ENCODE measurements around the gene ZMYND8.
"Not testable (repeated sequence)": the region's sequence is repeated elsewhere in the genome, so short reads cannot be mapped to it uniquely, and the experiment has no call there.

Gene ZMYND8

DNA sequence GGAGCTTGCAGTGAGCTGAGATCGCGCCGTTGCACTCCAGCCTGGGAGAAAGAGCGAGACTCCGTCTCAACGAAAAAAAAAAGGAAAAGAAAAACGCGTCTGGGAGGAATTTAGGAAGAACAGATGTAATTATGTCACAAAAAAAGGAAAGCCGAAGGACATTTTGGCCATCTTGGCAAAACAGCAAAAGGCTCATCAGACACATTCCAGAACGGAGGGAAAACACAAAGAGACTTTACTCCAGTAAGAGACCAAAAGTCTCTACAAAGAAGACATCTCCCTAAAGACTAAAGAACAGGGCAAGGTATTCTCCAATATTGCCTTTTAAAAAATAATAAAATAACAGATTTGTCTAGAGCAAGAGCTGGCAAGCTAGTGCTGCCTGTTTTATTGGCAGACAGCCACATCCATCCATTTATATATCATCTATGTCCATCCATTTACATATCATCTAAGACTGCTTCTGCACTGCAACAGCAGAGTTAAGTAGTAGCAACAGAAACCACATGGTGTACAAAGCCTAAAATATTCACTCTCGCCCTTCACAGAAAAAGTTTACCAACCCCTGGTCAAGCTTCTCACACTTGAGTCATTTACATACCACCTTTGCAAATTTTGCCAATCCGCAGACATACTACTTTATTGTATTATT, 133.9 kb downstream of the ZMYND8 start:
- DNase-seq: no peak

DNA sequence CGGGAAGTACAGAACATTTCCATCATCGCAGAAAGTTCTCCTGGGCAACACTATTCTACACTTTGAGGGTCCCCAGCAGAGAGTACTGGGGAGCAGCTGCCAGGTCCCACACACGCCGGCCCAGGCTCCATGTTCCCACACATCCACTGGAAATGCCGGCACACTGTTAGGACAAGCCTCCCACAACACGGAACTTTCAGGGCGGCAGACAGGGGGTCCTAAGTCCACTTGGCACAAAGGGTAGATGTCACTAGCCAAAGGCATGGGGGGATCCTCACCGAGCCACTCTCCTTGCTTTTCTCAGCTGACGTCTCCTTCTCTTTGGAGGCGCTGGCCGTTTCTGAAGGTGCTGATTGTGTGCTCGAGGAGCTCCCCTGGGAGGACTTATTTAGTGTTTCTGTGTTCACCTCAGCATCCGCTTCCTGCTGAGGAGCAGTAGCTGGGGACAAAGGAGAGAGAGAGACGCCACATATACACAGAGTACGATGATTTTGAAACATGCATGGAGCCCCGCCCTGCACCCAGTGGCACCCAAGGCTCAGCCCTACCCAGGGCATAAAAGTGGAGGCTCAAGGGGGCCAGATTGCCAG, 135.4 kb downstream of the ZMYND8 start:
- DNase-seq: no peak

DNA sequence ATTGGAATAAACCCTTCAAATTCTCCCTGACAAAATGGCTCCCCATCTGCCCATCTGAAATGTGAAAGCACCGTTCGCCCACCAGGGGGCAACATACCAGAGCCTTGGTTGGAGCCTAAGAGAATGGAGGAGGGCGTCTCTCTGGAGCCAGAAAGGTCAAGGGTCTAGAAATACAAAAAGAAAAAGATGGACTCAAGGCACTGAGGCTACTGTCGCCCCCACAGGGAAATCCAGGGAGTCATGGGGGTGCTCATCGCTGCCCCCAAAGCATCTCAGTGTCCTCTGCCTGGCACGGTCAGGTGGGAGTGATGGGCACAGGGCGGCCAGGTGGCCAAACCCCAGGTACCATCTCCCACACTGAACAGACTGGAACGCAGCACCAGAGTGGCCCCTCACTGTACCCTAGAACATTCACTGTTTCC, 136.3 kb downstream of the ZMYND8 start:
- peak; percentile 77 for DNase-seq

GRCh38 chr20:47217482-47218446, 138.7 kb downstream of the ZMYND8 start:
- no peak for DNase-seq

DNA sequence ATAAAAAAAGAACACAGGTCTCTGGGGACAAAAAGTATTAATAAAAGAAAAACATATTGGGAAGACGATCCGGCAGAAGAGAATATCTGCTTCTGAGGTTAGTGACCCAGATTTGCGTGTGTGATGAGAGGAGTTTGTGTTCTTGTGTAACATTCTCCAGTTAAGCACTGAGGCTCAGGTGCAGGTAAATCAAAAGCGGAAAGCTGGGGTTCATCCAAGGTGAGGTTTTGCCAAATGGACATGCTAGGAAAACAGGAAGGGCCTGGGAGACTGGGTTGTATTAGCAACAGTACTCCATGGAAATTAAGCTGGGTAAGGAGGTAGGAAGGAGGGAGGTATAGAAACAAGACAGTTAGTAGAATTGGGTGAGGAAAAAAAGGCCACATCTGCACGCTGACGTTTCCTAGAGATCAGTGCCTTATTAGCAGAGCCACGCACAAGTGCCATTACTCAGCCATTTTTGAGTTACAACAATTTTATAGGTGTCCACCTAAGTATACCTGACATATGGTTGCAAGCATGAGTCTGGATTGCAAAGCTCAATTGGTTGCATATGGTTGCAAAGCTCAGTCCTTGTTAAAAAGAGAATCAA, 139.6 kb downstream of the ZMYND8 start:
- no peak for DNase-seq

GRCh38 chr20:47215653-47216397, 140.7 kb downstream of the ZMYND8 start:
- DNase-seq: no peak

DNA sequence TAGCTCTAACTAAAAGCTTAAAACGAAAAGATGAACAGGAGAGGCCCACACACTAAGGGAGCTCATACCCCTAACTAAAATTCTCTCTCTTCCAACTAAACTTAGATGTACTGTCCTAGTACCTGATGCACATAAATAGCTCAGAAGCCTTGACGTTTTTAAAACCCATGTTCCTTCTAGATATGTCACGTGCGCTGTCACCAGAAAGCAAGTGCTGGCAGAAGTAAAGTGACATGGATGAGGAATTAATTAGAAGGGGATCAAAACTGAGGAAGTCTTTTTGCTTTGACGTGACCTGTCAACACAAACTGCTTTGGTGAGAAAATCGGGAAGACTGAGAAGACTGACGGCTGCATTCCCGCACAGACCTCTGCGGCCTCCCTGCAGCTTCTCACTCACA, 142.5 kb downstream of the ZMYND8 start:
- DNase-seq: no peak

GRCh38 chr20:47212606-47213207, 143.8 kb downstream of the ZMYND8 start:
- no peak for DNase-seq

GRCh38 chr20:47211036-47211435, 145.5 kb downstream of the ZMYND8 start:
- no peak for DNase-seq

- no peak for DNase-seq
Observed at GRCh38 chr20:47210470-47210869, 146.0 kb downstream of the ZMYND8 start.

DNA sequence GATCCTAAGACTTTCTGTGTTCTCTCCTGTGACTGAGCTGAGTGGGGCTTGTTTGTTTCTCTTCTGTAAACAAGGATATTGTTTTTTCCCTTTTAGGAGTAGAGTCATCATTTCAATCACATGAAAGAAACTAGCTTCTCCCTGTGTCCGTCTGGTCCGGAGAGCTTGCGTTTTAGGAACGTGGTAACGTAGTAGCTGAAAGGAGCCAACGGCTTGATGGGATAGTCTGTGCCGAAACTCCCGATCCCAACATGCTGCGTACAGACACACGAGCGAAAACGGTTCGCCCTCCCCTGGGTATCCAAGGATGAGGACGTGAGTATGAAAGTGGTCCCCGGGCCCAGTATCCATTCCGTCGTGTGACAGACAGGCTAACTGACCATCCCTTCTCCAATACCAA, 146.5 kb downstream of the ZMYND8 start:
- no peak for DNase-seq

- DNase-seq: no peak
Observed at GRCh38 chr20:47208534-47209174, 147.8 kb downstream of the ZMYND8 start.

- DNase-seq: no peak
Observed at GRCh38 chr20:47206962-47207641, 149.4 kb downstream of the ZMYND8 start.

GRCh38 chr20:47206552-47206951, 149.9 kb downstream of the ZMYND8 start:
- not testable (repeated sequence) for DNase-seq

- peak; percentile 73 for DNase-seq
Observed at GRCh38 chr20:47205577-47206123, 150.8 kb downstream of the ZMYND8 start.

DNA sequence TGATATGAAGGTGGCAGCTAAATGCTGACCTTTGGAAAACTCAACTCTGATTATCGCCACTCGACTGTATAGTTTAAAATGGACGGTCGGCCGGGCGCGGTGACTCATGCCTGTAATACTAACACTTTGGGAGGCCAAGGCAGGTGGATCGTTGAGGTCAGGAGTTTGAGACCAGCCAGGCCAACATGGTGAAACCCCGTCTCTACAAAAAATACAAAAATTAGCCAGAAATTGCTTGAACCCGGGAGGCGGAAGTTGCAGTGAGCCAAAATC, 151.7 kb downstream of the ZMYND8 start:
- not testable (repeated sequence) for DNase-seq

GRCh38 chr20:47204008-47204849, 152.3 kb downstream of the ZMYND8 start:
- DNase-seq: no peak

- DNase-seq: peak; percentile 39
Observed at GRCh38 chr20:47202733-47203667, 153.5 kb downstream of the ZMYND8 start.

Data from hematopoietic multipotent progenitor cell treated with erythropoietin and hydrocortisone succinate and interleukin-3 and kit ligand, for 4 days (in vitro differentiated cells).